Measurements from ENCODE around the gene KCND3.

Gene KCND3

DNA sequence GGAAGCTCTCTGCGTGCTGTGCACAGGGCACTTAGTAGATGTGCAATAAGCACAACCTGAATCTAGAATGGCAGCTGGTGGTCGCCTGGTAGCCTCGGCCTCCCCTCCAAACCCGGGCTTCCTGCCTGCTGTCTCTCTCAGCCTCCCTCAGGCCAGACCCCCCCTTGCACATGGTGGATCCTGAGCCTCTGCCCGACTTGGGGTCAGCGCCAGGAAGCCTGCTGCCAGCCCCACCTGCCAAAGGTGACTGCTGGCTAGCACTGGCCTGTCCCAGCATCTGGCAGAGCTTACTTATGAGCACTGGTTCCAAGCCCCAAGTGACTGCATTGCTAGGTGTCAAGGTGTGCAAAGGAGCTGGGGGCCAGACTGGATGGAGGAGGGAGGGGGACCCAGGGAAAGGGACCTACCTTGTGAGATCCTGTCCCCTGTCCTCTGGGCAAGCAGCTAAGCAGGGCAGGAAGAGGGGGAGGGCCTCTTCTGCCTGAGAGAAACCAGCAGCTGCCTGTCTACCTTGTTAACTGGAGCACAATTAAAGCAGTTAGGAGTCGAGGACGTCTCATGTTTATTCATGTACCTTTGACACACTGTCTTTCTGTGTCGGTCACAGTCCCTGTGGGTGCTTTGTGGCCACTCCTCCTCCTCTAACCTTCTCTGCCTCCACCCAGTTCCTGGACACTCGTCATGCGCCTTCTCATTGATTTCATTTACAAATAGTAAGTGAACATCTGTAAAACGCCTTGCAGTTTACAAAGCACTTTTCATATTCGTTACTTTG, 132.9 kb downstream of the KCND3 start:
- no peak overlapping the region for H3K4me3 ChIP-seq (ENCODE audit: low read length)
- TF ChIP-seq ZNF274 (IDR thresholded peaks at IDR 0.05; ENCODE audit: low read depth, low read length): no peak

DNA sequence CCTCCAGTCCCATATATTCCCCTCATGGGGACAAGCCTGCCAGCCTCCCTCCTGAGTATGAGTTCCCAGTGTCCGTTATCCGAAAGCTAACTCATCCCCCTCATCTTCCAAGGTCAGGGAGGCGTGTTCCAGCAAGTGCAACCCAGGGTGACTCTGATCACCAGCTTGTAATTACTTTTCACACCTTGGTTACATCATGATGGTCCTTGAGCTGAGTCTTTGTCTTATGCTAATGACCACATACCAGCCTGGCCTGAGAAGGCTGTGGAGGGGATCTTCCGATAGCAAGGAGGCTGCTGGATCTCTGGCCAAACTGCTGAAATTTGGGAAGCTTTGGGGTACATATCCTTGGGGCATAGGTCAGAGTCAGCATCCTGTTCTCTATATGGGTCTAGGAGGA, 134.2 kb downstream of the KCND3 start:
- no peak for TF ChIP-seq ZNF274 (IDR thresholded peaks at IDR 0.05; ENCODE audit: low read depth, low read length)
- H3K4me3 ChIP-seq (ENCODE audit: low read length): no peak overlapping the region

DNA sequence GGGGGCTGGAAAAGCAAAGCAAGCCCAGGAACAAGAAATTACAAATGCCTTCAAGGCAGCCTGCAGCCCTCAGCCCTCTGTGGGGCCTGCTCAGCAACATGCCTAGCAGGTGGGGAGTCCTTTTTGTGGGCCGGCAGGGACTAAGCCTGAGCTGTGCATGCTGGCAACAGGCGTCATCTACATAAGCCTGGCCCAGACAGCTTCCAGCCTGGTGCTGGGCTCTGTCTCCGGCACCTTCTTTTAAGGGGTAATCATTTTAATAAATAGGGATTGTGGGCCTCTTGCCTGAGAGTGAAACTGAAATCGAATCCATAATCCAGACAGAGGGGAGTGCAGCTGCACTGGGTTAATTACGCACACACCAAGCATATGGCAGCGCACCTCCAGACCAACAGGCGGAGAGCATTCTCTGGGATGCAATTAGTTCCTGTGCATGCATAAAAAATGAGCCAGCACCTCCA, 137.2 kb downstream of the KCND3 start:
- H3K4me3 ChIP-seq (ENCODE audit: low read length): no peak overlapping the region
- no peak for TF ChIP-seq ZNF274 (IDR thresholded peaks at IDR 0.05; ENCODE audit: low read depth, low read length)

DNA sequence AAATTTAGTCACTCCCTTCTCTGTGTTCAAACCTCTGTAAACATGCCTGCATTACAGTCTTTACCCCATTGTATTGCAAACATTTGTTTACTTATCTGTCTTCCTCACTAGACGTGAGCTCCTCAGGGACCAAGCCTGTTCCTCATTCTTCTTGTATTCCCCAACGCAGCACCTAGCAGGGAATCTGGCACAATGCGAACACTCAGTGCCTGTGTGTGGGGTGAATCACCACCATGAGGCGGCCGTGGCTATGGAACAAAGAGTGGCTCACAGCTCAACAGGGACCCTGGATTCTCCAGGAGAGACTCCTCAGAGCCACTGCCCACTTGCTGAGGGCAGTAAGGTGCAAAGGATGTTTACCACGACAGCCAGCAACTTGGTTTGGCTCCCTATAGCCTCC, 137.9 kb downstream of the KCND3 start:
- no peak for TF ChIP-seq ZNF274 (IDR thresholded peaks at IDR 0.05; ENCODE audit: low read depth, low read length)
- H3K4me3 ChIP-seq (ENCODE audit: low read length): no peak overlapping the region

DNA sequence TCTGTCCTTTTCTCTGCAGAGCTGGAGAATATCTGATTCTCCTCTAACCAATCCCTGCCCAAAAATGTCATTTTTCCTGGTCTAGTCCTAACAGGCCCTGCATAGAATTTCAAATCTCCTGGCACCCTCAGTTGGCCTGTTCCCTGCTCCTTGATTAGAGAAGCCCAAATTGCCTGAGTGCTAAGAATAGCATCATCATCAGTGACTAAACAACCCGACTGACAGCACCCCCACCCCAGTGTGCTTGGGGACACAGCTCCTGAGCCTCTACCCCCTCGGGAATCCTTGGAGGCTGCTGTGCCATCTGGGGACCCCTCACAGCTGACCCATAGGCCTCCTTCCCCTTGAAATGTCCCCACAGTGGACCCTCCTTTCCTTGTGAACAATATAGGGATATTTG, 139.4 kb downstream of the KCND3 start:
- H3K4me3 ChIP-seq (ENCODE audit: low read length): no peak overlapping the region
- no peak for TF ChIP-seq ZNF274 (IDR thresholded peaks at IDR 0.05; ENCODE audit: low read depth, low read length)

DNA sequence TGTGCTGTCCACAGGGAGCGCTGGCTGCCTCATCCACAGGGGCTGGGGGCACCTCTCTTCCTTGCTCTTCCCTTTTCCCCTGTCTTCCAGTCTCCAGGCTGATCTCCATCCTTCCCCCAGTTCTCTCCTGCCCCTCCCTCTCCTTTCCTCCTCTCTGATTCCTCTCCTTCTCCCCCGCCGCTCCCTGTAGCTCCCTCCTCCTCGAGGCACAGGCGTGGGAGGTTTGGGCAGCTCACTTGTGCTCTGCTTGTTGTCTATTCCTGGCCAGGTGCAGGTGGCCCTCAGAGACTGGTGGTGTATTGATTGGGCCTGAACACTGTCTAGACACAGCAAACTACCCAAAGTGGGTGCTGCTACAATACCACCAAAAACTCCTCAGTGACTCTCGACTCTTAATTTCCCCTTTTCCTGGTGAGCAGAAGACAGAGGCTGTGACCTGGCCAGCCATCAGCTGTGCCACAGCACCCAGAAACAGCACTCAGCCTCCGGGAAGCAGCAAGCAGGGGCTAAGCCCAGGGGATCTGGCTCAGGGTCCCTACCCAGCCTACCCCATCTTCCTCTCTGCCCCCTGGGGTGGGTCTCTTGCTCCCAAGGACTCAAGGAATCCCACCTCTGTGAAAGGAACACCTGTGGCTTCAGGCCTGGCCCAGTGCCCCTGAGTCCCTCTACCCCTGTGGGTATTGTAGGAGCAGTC, 140.5 kb downstream of the KCND3 start:
- TF ChIP-seq ZNF274 (IDR thresholded peaks at IDR 0.05; ENCODE audit: low read depth, low read length): no peak
- no peak overlapping the region for H3K4me3 ChIP-seq (ENCODE audit: low read length)

DNA sequence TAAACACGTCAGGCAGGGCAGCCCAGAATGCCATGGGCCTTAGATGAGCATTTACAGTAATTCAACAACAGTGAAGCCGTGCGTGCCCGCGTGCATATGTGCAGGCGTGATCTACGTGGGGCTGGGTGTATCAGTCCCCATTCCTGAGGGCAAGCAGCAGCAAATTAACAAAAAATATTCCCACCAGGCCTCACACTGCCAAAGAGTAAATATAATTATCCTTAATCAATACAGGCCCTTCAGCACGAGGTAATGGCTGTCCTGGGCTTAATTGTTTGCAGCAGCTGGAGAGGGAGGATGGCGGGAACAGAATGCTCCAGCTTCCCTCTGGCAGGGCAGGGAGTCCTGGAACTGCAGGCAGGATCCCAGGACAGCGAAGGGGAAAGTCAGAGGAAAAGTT, 142.0 kb downstream of the KCND3 start:
- TF ChIP-seq ZNF274 (IDR thresholded peaks at IDR 0.05; ENCODE audit: low read depth, low read length): no peak
- H3K4me3 ChIP-seq (ENCODE audit: low read length): no peak overlapping the region

DNA sequence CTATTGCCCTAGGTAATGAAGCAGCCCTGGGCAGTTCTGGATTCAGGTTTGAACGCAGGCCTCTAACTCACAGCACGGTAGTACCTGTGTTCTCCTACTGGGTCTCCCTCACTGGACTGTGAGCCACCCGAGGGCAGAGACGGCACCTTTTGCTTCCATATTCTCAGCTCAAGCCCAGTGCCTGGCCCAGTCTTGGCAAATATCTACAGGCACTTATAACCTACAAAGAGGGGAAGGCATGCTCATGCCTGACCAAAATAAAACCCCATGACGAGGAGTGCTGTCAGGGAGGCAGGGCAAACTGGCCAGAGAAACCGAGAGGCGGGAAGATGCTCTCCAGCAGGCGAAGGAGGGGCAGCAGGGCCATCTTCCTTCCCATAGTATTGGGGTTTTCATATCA, 142.6 kb downstream of the KCND3 start:
- no peak for TF ChIP-seq ZNF274 (IDR thresholded peaks at IDR 0.05; ENCODE audit: low read depth, low read length)
- H3K4me3 ChIP-seq (ENCODE audit: low read length): no peak overlapping the region

DNA sequence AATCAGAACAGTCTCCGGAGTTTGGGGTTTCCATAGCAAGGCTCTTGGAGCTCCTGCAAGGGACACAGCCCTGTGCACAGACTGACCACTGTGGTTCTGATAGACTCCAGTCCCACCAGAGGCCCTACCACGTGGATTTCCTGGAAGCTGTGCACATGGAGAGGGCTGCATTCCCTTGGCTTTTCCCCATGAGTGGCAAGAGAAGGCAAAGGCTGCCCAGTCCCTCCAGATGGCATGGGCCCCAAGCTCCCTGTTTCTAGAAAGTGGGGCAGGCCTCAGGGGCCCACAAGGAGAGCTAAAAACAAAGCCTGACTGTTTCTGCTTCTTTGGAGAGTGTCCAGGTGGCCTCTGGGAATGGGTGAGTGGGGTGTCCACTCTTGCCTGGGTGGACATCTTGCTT, 146.3 kb downstream of the KCND3 start:
- H3K4me3 ChIP-seq (ENCODE audit: low read length): no peak overlapping the region
- TF ChIP-seq ZNF274 (IDR thresholded peaks at IDR 0.05; ENCODE audit: low read depth, low read length): no peak

DNA sequence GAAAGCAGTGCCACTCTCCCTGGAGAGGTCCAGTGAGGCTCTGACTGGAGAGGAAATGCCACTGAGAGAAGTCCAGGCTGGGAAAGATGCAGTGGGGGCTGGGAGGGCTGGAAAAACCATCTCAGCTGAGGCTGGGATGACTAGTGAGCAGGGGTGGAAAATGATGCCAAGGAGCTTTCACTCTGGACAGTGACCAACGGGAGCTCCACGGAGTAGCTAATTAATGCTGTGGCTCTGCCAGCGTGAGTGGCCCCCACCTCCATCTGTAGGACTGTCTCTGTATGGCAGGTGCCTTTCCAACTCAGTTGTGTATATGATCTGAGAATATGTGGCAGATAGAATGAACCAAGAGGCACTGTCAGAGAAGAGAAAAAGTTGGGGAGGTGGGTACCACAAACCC, 147.1 kb downstream of the KCND3 start:
- H3K4me3 ChIP-seq (ENCODE audit: low read length): no peak overlapping the region
- no peak for TF ChIP-seq ZNF274 (IDR thresholded peaks at IDR 0.05; ENCODE audit: low read depth, low read length)

DNA sequence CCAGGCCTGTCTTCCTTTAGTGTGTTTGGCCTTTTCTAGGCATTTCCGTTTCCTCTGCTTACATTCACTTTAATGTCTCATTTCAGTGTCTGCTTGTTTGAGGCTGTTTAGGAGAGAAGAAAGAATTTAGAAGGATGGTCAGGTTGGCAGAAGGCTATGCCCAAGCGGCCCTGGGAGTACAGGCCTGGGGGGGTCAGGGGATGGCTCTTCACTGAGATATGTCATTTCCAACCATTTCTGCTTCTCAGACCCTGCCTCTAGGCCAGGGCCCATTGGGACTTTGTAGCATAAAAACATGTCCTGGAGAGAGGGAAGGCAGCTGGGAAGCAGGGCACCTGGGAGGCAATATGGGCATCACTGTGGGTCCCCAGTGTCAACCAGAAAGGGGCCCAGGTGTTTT, 147.7 kb downstream of the KCND3 start:
- no peak overlapping the region for H3K4me3 ChIP-seq (ENCODE audit: low read length)
- no peak for TF ChIP-seq ZNF274 (IDR thresholded peaks at IDR 0.05; ENCODE audit: low read depth, low read length)

DNA sequence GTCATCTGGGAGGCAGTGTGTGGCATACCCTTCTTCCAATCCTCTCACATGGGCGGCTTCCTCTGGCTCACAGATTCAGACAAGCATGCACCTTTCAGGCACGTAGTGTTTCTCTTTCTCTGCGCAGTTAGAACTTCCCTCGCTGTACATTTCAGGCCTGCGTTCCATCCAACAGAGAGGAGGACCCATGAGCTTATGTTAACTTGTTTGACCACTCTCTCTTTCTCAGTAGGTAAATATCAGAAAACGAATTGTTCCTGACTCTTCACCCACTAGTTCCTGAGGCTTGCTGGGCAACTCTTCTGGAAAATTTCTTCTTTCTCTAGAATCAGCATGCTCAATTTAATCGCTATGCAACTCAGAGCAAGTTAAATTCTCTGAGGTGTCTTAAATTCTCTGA, 148.3 kb downstream of the KCND3 start:
- no peak for TF ChIP-seq ZNF274 (IDR thresholded peaks at IDR 0.05; ENCODE audit: low read depth, low read length)
- H3K4me3 ChIP-seq (ENCODE audit: low read length): no peak overlapping the region

DNA sequence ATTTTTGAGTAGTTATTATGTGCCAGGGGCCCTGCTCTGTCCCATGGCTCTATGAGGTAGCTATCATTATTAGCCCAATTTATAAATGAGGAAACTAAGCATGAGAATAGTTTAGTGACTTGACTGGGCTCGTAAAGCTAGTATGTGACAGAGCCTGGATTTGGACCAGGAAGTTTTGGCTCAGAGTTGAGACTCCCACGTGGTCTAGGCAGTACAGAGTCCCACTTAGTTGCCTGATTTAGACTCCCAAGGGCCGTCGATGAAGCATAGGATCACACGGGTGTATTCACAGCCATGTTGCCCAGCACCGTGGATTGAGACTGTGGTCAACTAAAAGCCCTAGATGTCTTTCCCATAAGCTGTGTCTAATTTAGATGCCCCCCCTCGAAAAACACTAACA, 152.1 kb downstream of the KCND3 start:
- H3K4me3 ChIP-seq (ENCODE audit: low read length): no peak overlapping the region
- no peak for TF ChIP-seq ZNF274 (IDR thresholded peaks at IDR 0.05; ENCODE audit: low read depth, low read length)

DNA sequence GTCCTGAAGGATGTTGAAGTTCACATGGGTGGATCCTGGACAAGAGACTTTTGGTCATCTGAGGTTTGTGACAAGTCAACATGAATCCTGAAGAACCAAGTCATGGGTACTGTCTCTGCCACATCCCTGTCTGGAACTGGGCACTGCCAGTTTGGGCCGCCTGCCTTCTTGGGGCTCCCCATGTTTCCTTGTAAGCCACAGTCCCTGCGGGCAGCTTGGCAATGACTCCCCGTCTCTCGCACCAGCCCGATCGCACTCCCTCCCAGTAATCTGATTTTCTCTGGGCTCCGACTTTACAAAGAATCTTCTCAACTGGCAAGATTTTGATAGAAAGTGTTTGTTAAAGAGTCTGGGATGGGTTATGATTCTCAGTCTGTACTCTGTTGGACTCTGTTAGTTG, 153.4 kb downstream of the KCND3 start:
- no peak for TF ChIP-seq ZNF274 (IDR thresholded peaks at IDR 0.05; ENCODE audit: low read depth, low read length)
- H3K4me3 ChIP-seq (ENCODE audit: low read length): no peak overlapping the region

DNA sequence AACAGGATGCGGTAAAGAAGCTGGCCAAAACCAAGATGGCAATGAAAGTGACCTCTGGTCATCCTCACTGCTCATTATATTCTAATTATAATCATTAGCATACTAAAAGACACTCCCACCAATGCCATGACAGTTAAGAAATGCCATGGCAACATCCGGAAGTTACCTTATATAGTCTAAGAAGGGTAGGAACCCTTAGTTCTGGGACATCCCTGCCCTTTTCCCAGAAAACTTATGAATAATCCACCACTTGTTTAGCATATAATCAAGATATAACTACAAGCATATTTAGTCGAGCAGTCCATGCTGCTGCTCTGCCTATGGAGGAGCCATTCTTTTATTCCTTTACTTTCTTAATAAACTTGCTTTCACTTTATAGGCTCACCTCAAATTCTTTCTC, 154.0 kb downstream of the KCND3 start:
- H3K4me3 ChIP-seq (ENCODE audit: low read length): no peak overlapping the region
- no peak for TF ChIP-seq ZNF274 (IDR thresholded peaks at IDR 0.05; ENCODE audit: low read depth, low read length)

All from GM08714 (cell line).